OCI-LY1 (cell line): ENCODE data around the gene MLLT3.

Experiments
- H2AFZ ChIP-seq: fragments of 200-600 bp; sonication (generic), shearing (Covaris generic); 2 replicates; pipeline ENCODE4 v1.6.0; 2014; ENCODE audit warnings: antibody characterized with exemption, mild to moderate bottlenecking, low read length
- H3F3A ChIP-seq: fragments of 200-600 bp; sonication (generic), shearing (Covaris generic); 2 replicates; pipeline ENCODE4 v1.6.0; 2014; ENCODE audit warnings: mild to moderate bottlenecking, antibody characterized with exemption, low read length, moderate library complexity; ENCODE audit not compliant: insufficient read depth
- H3K27ac ChIP-seq: fragments of 200-600 bp; sonication (generic); 2 replicates; pipeline ENCODE4 v1.5.1; 2014; ENCODE audit warnings: low read length, mixed run types, mild to moderate bottlenecking, low read depth; ENCODE audit not compliant: poor library complexity, severe bottlenecking
- H3K27me3 ChIP-seq: fragments of 200-600 bp; sonication (generic); 2 replicates; pipeline ENCODE4 v1.6.0; 2014; ENCODE audit warnings: antibody characterized with exemption, mild to moderate bottlenecking, low read length, moderate library complexity; ENCODE audit not compliant: insufficient read depth
- H3K36me3 ChIP-seq: fragments of 200-600 bp; sonication (generic); 2 replicates; pipeline ENCODE4 v1.6.1; 2014; ENCODE audit warnings: mild to moderate bottlenecking, antibody characterized with exemption, low read length, moderate library complexity, mixed read lengths; ENCODE audit not compliant: insufficient read depth
- H3K4me1 ChIP-seq: fragments of 200-600 bp; sonication (generic); 2 replicates; pipeline ENCODE4 v1.5.1; 2014; ENCODE audit warnings: mild to moderate bottlenecking, low read length, moderate library complexity; ENCODE audit not compliant: insufficient read depth, severe bottlenecking
- H3K4me2 ChIP-seq: fragments of 200-600 bp; sonication (generic), shearing (Covaris generic); 2 replicates; pipeline ENCODE4 v1.6.1; 2014; ENCODE audit warnings: low read length
- H3K4me3 ChIP-seq: fragments of 200-600 bp; sonication (generic); 2 replicates; pipeline ENCODE4 v1.5.1; 2014; ENCODE audit warnings: low read length, low read depth, mild to moderate bottlenecking, mixed read lengths; ENCODE audit not compliant: poor library complexity, severe bottlenecking
- H3K79me2 ChIP-seq: fragments of 200-600 bp; shearing (Covaris generic); 2 replicates; pipeline ENCODE4 v1.6.1; 2016; ENCODE audit warnings: mixed run types, low read length, mixed read lengths; ENCODE audit not compliant: insufficient read depth
- H3K9ac ChIP-seq: fragments of 200-600 bp; sonication (generic), shearing (Covaris generic); 2 replicates; pipeline ENCODE4 v1.6.1; 2014; ENCODE audit warnings: mild to moderate bottlenecking, low read length, mixed read lengths
- H3K9me2 ChIP-seq: fragments of 200-600 bp; sonication (generic), shearing (Covaris generic); 2 replicates; pipeline ENCODE4 v1.6.1; 2014; ENCODE audit warnings: low read depth, mild to moderate bottlenecking, low read length, mixed read lengths
- H3K9me3 ChIP-seq: fragments of 200-600 bp; shearing (Covaris generic); 2 replicates; pipeline ENCODE4 v1.6.1; 2014; ENCODE audit warnings: low read length, mixed read lengths
- H4K20me1 ChIP-seq: fragments of 200-600 bp; sonication (generic), shearing (Covaris generic); 2 replicates; pipeline ENCODE4 v1.6.0; 2016; ENCODE audit warnings: mild to moderate bottlenecking, low read length; ENCODE audit not compliant: insufficient read depth
- CTCF ChIP-seq: fragments of 200-600 bp; sonication (generic), shearing (Covaris generic); IDR thresholded peaks from 2 replicates; pipeline ENCODE4 v1.5.1; 2017; ENCODE audit warnings: mild to moderate bottlenecking, antibody characterized with exemption, low read length, moderate library complexity, mixed read lengths
- EZH2 ChIP-seq: fragments of 200-600 bp; sonication (generic), shearing (Covaris generic); IDR thresholded peaks from 2 replicates; pipeline ENCODE4 v1.8.0; 2017; ENCODE audit warnings: borderline replicate concordance, mixed run types, mild to moderate bottlenecking, antibody characterized with exemption, low read length, moderate library complexity, mixed read lengths

MLLT3 gene

GRCh38 chr9:20488691-20489090 lies 133.6 kb downstream of the MLLT3 start:
- H3K79me2 ChIP-seq: no peaks in the 10 kb centered on the region
- no peak overlapping the region for H2AFZ ChIP-seq
- no peak overlapping the region for H3K4me2 ChIP-seq
- H3F3A ChIP-seq: no peaks in the 10 kb centered on the region; the same call in 1 of the 2 replicates
- H4K20me1 ChIP-seq: no peaks in the 10 kb centered on the region
- H3K36me3 ChIP-seq: no peaks in the 10 kb centered on the region
- TF ChIP-seq EZH2: no peak
- no peak for TF ChIP-seq CTCF
- no peak overlapping the region for H3K27ac ChIP-seq
- H3K4me3 ChIP-seq: no peak overlapping the region
- H3K4me1 ChIP-seq: no peaks in the 10 kb centered on the region
- H3K27me3 ChIP-seq: no peaks in the 10 kb centered on the region
- H3K9ac ChIP-seq: no peak overlapping the region
- H3K9me3 ChIP-seq: no peaks in the 10 kb centered on the region
- H3K9me2 ChIP-seq: no peaks in the 10 kb centered on the region

DNA sequence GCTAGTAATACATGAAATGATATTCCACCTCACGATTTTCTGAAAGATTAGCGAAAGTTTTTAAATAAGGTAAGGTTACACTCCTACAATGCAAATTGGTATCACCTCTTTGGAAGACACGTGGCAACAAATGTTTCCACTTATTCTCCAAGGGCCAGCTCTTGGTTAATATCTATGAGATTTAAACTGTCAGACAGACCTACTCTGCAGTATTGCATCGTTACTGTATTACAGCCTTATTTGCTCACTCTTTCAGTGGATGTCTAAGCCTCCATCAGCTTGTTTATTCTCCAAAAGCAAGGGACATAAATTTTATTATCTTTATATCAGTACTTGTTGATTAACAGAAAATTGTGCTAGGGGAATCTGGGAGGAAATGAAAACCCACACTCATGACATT lies 135.7 kb downstream of the MLLT3 start:
- Histone ChIP-seq H3K4me3 (no peak overlapping the region), H3K9ac (no peak overlapping the region), H3K79me2 (no peaks in the 10 kb centered on the region), H3K9me3 (no peaks in the 10 kb centered on the region), H3K4me1 (no peaks in the 10 kb centered on the region), H3K27ac (no peak overlapping the region), H3K9me2 (no peaks in the 10 kb centered on the region), H4K20me1 (no peaks in the 10 kb centered on the region), H3K36me3 (no peaks in the 10 kb centered on the region), H3F3A (no peaks in the 10 kb centered on the region; the same call in 1 of the 2 replicates), H3K4me2 (no peak overlapping the region), H2AFZ (no peak overlapping the region), H3K27me3 (no peaks in the 10 kb centered on the region)
- TF ChIP-seq CTCF (no peak), EZH2 (no peak)

DNA sequence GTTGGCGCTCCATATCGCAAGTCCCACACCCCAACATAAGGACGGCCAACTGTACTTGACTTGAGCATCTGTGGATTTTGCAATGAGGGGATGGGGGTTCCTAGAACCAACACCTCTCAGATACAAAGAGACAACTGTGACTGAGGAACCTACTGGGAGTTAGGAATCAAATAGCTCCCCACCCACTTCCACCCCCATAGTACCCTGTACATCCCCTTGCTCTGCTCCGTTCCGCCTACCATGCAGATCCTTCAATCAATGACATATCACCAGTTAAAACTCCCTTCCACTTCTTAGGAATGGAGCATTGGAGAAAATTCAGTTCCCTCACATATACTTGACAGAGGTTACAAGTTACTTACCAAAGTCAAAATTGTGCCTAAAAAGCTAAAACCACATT lies 140.9 kb downstream of the MLLT3 start:
- no peaks in the 10 kb centered on the region for H3K36me3 ChIP-seq
- no peaks in the 10 kb centered on the region for H3K4me1 ChIP-seq
- no peak overlapping the region for H3K9ac ChIP-seq
- no peaks in the 10 kb centered on the region for H3F3A ChIP-seq
- H3K79me2 ChIP-seq: no peaks in the 10 kb centered on the region
- no peak overlapping the region for H2AFZ ChIP-seq
- no peak overlapping the region for H3K4me3 ChIP-seq
- H3K27ac ChIP-seq: no peak overlapping the region
- no peak overlapping the region for H3K4me2 ChIP-seq
- no peaks in the 10 kb centered on the region for H3K27me3 ChIP-seq
- TF ChIP-seq EZH2: no peak
- TF ChIP-seq CTCF: no peak
- H3K9me2 ChIP-seq: no peaks in the 10 kb centered on the region
- H3K9me3 ChIP-seq: no peaks in the 10 kb centered on the region
- H4K20me1 ChIP-seq: no peaks in the 10 kb centered on the region
